PC-3 (cell line): Measurements from ENCODE around the gene MARCHF11.

Experiments used
- EZH2 ChIP-seq: fragments of 300-600 bp; sonication (generic); IDR thresholded peaks from one replicate; pipeline ENCODE4 v1.6.1; 2017; ENCODE audit warnings: antibody characterized with exemption, mild to moderate bottlenecking, low read length; ENCODE audit not compliant: unreplicated experiment
- EZH2phosphoT487 ChIP-seq: fragments of 300-600 bp; sonication (generic); IDR thresholded peaks from 2 replicates; pipeline ENCODE4 v1.6.1; 2018; ENCODE audit warnings: mild to moderate bottlenecking, antibody characterized with exemption, low read length, borderline replicate concordance
- TF ChIP-seq, protein P1 (sequence below): fragments of 300-600 bp; sonication (generic); conservative IDR thresholded peaks from 2 replicates; pipeline ENCODE4 v1.5.1; 2017; ENCODE audit warnings: antibody characterized with exemption, low read depth, mild to moderate bottlenecking, low read length

GRCh38 chr5:16179936-16180788 lies 571 bp upstream of the MARCHF11 start:
- TF ChIP-seq, protein P1, sequence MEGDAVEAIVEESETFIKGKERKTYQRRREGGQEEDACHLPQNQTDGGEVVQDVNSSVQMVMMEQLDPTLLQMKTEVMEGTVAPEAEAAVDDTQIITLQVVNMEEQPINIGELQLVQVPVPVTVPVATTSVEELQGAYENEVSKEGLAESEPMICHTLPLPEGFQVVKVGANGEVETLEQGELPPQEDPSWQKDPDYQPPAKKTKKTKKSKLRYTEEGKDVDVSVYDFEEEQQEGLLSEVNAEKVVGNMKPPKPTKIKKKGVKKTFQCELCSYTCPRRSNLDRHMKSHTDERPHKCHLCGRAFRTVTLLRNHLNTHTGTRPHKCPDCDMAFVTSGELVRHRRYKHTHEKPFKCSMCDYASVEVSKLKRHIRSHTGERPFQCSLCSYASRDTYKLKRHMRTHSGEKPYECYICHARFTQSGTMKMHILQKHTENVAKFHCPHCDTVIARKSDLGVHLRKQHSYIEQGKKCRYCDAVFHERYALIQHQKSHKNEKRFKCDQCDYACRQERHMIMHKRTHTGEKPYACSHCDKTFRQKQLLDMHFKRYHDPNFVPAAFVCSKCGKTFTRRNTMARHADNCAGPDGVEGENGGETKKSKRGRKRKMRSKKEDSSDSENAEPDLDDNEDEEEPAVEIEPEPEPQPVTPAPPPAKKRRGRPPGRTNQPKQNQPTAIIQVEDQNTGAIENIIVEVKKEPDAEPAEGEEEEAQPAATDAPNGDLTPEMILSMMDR: no peak
- TF ChIP-seq EZH2: no peak
- no peak; the same call in 1 of the 2 replicates for TF ChIP-seq EZH2phosphoT487
